HG02610 (cell line): ENCODE measurements around the gene HHLA2.
A peak's percentile ranks its signal among the peaks of the same experiment; 100 is the strongest.

ENCODE experiments used
- ATAC-seq: cut with Tn5 transposase; IDR thresholded peaks from one replicate; pipeline ENCODE4 v1.9.1; 2021; ENCODE audit warnings: mild to moderate bottlenecking, moderate library complexity; ENCODE audit not compliant: unreplicated experiment

The HHLA2 gene

GRCh38 chr3:108391917-108392593 is 95.7 kb downstream of the HHLA2 start:
- ATAC-seq: no peak

- no peak for ATAC-seq
Measured at GRCh38 chr3:108393128-108393900, 97.0 kb downstream of the HHLA2 start.

GRCh38 chr3:108394016-108394415 is 97.7 kb downstream of the HHLA2 start:
- no peak for ATAC-seq

- no peak for ATAC-seq
Measured at GRCh38 chr3:108394563-108394962, 98.2 kb downstream of the HHLA2 start.

- ATAC-seq: no peak
Measured at GRCh38 chr3:108396336-108396735, 100.0 kb downstream of the HHLA2 start.

GRCh38 chr3:108398510-108398909 is 102.2 kb downstream of the HHLA2 start:
- no peak for ATAC-seq

GRCh38 chr3:108401836-108402235 is 105.5 kb downstream of the HHLA2 start:
- ATAC-seq: no peak

- ATAC-seq: no peak
Measured at GRCh38 chr3:108403198-108403597, 106.8 kb downstream of the HHLA2 start.

- no peak for ATAC-seq
Measured at GRCh38 chr3:108403686-108404345, 107.5 kb downstream of the HHLA2 start.

GRCh38 chr3:108404368-108404767 is 108.0 kb downstream of the HHLA2 start:
- no peak for ATAC-seq

- ATAC-seq: peak; percentile 5
Measured at GRCh38 chr3:108406063-108406660, 109.8 kb downstream of the HHLA2 start.

- peak; percentile 89 for ATAC-seq
Measured at GRCh38 chr3:108406661-108407206, 110.4 kb downstream of the HHLA2 start.

- no peak for ATAC-seq
Measured at GRCh38 chr3:108407886-108408285, 111.5 kb downstream of the HHLA2 start.

GRCh38 chr3:108408883-108409799 is 112.8 kb downstream of the HHLA2 start:
- ATAC-seq: no peak

GRCh38 chr3:108409800-108410178 is 113.4 kb downstream of the HHLA2 start:
- no peak for ATAC-seq

- no peak for ATAC-seq
Measured at GRCh38 chr3:108410531-108410984, 114.2 kb downstream of the HHLA2 start.

- ATAC-seq: no peak
Measured at GRCh38 chr3:108412121-108412750, 115.9 kb downstream of the HHLA2 start.

- no peak for ATAC-seq
Measured at GRCh38 chr3:108414007-108414406, 117.7 kb downstream of the HHLA2 start.

GRCh38 chr3:108415661-108416060 is 119.3 kb downstream of the HHLA2 start:
- ATAC-seq: no peak
